Colonic mucosa (tissue), 4 donors: ENCODE measurements around the gene AIPL1. TPM values are rescaled to one million over a fixed set of nuclear protein-coding genes. Genes with fewer than 3 reads are reported as not detected.

Experiments used
- DNase-seq: peaks from one replicate; pipeline ENCODE4 v3.0.0-alpha.2; 2020
- H3K27ac ChIP-seq: fragments of 200-600 bp; one replicate; pipeline ENCODE4 v1.8.0; 2021
- H3K27me3 ChIP-seq: fragments of 200-600 bp; one replicate; pipeline ENCODE4 v1.8.0; 2021
- H3K36me3 ChIP-seq: fragments of 200-600 bp; one replicate; pipeline ENCODE4 v1.8.0; 2021
- H3K4me1 ChIP-seq: fragments of 200-600 bp; one replicate; pipeline ENCODE4 v1.8.0; 2021; ENCODE audit warnings: mild to moderate bottlenecking
- H3K4me3 ChIP-seq: fragments of 200-600 bp; one replicate; pipeline ENCODE4 v1.8.0; 2021
- H3K9ac ChIP-seq, 2 donors: one replicate each; pipeline ENCODE4 v1.7.0; 2013; ENCODE audit warnings: control low read depth in 2 of 2, low read depth in 2 of 2, low read length in 2 of 2
- H3K9me3 ChIP-seq: fragments of 200-600 bp; one replicate; pipeline ENCODE4 v1.8.0; 2021
- CTCF ChIP-seq: fragments of 200-600 bp; IDR thresholded peaks from one replicate; pipeline ENCODE4 v1.8.0; 2022; ENCODE audit warnings: antibody characterized with exemption, mild to moderate bottlenecking
- intact Hi-C: fragments of 100-400 bp; cut with DNase I; formaldehyde crosslinking; loops from one replicate; pipeline ENCODE4 v1.14.1; 2022
- total RNA-seq, 2 donors: library from RNA; stranded (reverse); fragmentation: NEBNext Ultra II Directional in 1 of 2; extraction: Animal tissue kit (Norgen Biotek cat#: 25700) in 1 of 2; gene quantifications; one replicate each; pipeline ENCODE4 v1.2.1, GENCODE V29; 2021
- donor health status: healthy.
- donor health status: DM: no; HTN: no; CAD: no.
- donor health status: DM: no; HTN: no; CAD: no.

AIPL1 gene
- total RNA-seq, 2 donors from 2014 or later = not detected

- no peak overlapping the region for H3K4me3 ChIP-seq
- no peaks in the 10 kb centered on the region for H3K36me3 ChIP-seq
- no peak overlapping the region for H3K27ac ChIP-seq
- H3K27me3 ChIP-seq = no peaks in the 10 kb centered on the region
- H3K9ac ChIP-seq = no peak overlapping the region
- no peaks in the 10 kb centered on the region for H3K4me1 ChIP-seq
- DNase-seq = no peak
- intact Hi-C loops = no loop called here
- no peak for TF ChIP-seq CTCF
- no peaks in the 10 kb centered on the region for H3K9me3 ChIP-seq
Observed at GRCh38 chr17:6464446-6465041, 29.6 kb upstream of the AIPL1 start.

DNA sequence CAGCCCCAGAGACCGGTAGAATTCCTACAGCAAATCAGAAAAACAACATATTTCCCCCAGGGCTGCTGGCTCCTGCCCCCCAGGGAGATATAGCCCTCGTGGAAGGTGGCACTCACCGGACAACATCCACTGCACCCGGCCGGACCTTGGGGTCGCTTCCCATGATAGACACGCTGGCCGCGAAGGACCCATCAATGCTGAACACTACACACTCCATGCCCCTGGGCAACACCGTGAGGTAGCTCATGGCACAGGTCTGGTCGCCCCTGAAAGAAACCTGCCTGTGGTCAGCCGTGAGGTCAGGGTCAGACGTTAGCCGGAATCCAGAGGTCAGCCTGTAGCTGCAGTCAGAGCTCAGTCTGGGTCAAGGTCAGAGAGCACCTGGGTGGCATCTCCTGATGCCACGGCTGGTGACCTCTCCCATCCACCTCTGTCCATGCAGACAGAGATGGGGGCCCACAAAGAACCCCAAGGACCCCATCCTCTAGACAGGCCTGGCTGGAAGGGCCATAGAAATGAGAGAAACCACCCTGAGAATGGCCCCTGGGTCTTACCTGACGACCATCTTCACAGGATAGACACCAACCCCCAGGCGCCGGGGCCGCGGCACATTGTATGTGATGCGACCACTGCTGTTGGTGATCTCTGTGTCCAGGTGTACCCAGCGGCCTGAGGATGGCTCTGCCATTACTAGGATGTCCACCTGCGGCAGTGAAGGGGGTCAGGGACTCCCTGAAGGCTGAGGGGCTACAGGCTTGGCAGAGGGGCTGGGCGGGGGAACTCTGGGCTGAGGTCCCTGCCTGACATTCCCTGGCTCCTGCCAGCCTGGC, 28.9 kb upstream of the AIPL1 start:
- Histone ChIP-seq H3K27ac (no peak overlapping the region), H3K27me3 (no peaks in the 10 kb centered on the region), H3K36me3 (no peaks in the 10 kb centered on the region), H3K4me3 (no peak overlapping the region), H3K9ac (no peak overlapping the region), H3K4me1 (no peaks in the 10 kb centered on the region), H3K9me3 (no peaks in the 10 kb centered on the region)
- DNase-seq = no peak
- no peak for TF ChIP-seq CTCF
- intact Hi-C loops = no loop called here

DNA sequence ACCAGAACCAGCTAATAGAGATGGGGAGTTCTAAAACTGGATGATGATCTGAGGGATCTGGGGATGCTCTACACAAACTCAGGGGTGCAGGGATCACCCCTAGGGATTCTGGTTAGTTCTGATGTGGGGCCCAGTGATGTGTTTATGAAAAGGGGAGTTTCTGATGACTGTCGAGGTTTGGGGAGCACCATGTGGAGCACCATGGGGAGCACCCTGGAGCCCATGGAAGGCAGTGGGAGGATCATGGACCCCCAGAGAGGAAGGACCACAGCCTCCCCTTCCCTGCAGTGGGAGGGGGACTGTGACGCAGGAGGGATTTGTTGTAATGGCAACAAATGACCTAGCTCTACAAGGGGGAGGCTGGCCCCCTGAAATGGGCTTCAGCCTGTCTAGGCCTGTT, 27.8 kb upstream of the AIPL1 start:
- H3K4me1 ChIP-seq = no peaks in the 10 kb centered on the region
- no peak overlapping the region for H3K27ac ChIP-seq
- H3K36me3 ChIP-seq = no peaks in the 10 kb centered on the region
- DNase-seq = no peak
- H3K9ac ChIP-seq = no peak overlapping the region
- intact Hi-C loops = no loop called here
- H3K4me3 ChIP-seq = no peak overlapping the region
- no peaks in the 10 kb centered on the region for H3K9me3 ChIP-seq
- no peaks in the 10 kb centered on the region for H3K27me3 ChIP-seq
- TF ChIP-seq CTCF = no peak

DNA sequence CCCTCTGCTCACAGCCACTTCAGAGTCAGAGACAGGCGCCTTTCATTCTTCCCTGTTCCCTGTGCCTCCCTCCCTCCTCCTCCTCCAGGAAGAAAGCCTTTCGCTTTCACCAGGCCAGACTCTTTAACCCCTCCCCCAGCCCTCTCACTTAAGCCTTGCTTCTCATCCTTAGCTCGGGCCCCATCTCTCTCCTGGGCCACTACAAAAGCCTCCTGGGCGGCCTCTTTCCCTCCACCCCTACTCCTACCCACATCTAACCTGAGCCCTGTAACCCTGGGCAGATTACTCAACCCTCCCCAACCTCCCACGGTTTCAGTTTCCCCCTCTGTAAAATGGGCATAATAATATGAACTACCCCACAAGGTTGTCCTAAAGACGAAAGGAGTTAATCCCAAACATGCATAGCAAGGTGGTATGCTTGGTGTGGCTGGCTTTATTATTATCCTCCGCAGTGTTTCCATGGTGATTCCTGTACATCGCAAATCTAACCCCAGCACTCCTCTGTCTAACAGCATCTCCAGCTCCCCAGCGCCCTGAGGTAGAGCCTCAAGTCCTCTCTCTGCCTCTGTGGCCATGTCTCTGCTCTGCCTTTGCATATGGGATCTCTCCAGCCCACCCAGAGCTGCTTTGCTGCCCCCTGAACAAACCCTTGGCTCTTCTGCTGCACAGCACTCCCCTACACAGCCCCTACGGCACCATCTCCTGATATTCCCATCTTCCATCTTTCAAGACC, 27.0 kb upstream of the AIPL1 start:
- DNase-seq = no peak
- no peaks in the 10 kb centered on the region for H3K4me1 ChIP-seq
- H3K9me3 ChIP-seq = no peaks in the 10 kb centered on the region
- no peak for TF ChIP-seq CTCF
- H3K27ac ChIP-seq = no peak overlapping the region
- no peaks in the 10 kb centered on the region for H3K27me3 ChIP-seq
- no peak overlapping the region for H3K4me3 ChIP-seq
- H3K9ac ChIP-seq = no peak overlapping the region
- intact Hi-C loops = no loop called here
- no peaks in the 10 kb centered on the region for H3K36me3 ChIP-seq

DNA sequence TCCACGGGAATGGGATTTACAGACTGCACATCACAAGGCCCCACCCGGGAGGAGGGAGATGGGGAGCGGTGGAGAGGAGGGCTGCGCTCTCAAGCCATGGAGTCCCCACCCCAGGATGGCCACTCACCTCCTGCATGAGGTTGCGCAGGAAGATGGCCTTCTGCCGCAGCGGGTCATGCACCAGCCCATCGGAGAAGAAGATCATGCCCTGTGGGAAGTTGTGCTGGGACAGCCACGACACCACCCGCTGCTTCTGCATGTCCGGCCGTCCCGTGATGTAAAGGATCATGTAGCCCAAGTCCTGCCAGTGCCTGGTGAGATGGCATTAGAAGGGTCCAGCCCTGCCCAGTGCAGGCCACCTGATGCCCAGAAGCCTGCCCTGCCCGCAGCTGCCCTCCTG, 26.3 kb upstream of the AIPL1 start:
- Histone ChIP-seq H3K36me3 (no peaks in the 10 kb centered on the region), H3K9me3 (no peaks in the 10 kb centered on the region), H3K4me1 (no peaks in the 10 kb centered on the region), H3K27ac (no peak overlapping the region), H3K27me3 (no peaks in the 10 kb centered on the region), H3K4me3 (no peak overlapping the region), H3K9ac (no peak overlapping the region)
- TF ChIP-seq CTCF = no peak
- intact Hi-C loops = no loop called here
- no peak for DNase-seq
